Mammary epithelial cell (primary cell): ENCODE data around the gene PMPCA.

Experiments used
- EZH2 ChIP-seq: IDR thresholded peaks from 2 replicates; pipeline ENCODE4 v1.6.1; 2012; ENCODE audit warnings: low read length, inconsistent platforms, borderline replicate concordance
- TF ChIP-seq, protein P1 (sequence below), 2 donors: IDR thresholded peaks in 1 of 2; conservative IDR thresholded peaks in 1 of 2; 2 replicates each; pipeline ENCODE4 v1.5.1; 2011 to 2012; ENCODE audit warnings: inconsistent platforms in 2 of 2, low read length in 2 of 2, mild to moderate bottlenecking in 2 of 2, control low read depth in 1 of 2, low read depth in 1 of 2; ENCODE audit not compliant: insufficient read depth in 1 of 2; ENCODE audit errors: extremely low read depth in 1 of 2

DNA sequence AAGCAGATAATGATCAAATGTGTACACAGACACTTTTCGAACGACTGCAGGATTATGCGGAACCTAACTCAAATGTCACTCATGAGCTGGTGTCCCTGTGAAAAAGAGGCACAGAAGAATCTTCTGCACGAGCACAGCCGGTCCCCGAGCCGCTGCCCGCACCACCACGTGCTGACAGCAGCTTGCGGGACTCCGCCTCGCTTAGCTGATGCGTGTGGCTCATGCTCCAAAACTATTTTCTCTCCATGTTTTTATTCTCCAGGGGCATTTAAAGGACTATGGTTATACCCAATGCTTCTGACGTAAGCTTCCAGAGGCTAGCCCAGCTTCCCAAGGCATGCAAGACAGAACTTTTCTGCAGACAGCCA lies 62.9 kb downstream of the PMPCA start:
- TF ChIP-seq EZH2 = no peak
- TF ChIP-seq, protein P1, sequence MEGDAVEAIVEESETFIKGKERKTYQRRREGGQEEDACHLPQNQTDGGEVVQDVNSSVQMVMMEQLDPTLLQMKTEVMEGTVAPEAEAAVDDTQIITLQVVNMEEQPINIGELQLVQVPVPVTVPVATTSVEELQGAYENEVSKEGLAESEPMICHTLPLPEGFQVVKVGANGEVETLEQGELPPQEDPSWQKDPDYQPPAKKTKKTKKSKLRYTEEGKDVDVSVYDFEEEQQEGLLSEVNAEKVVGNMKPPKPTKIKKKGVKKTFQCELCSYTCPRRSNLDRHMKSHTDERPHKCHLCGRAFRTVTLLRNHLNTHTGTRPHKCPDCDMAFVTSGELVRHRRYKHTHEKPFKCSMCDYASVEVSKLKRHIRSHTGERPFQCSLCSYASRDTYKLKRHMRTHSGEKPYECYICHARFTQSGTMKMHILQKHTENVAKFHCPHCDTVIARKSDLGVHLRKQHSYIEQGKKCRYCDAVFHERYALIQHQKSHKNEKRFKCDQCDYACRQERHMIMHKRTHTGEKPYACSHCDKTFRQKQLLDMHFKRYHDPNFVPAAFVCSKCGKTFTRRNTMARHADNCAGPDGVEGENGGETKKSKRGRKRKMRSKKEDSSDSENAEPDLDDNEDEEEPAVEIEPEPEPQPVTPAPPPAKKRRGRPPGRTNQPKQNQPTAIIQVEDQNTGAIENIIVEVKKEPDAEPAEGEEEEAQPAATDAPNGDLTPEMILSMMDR (conservative IDR thresholded peaks at IDR 0.05 in 1 of 2, IDR thresholded peaks at IDR 0.05 in 1 of 2; ENCODE audit: extremely low read depth in 1 of 2, insufficient read depth in 1 of 2, low read depth in 1 of 2, low read length in 2 of 2) = no peak
